NCI-H82 treated with DMSO at 0.1 percent for 48 hours (cell line): ENCODE data around the gene DMAC2.
"Not testable (repeated sequence)": the region's sequence is repeated elsewhere in the genome, so short reads cannot be mapped to it uniquely, and the experiment has no call there.

ENCODE experiments used
- DNase-seq: peaks from one replicate; lab custom pipeline; 2025; ENCODE audit not compliant: unreplicated experiment; lab: John Stamatoyannopoulos, UW

The DMAC2 gene

GRCh38 chr19:41439441-41440222 is at the start of gene DMAC2:
Gene DMAC2, minus strand, starts transcription at chr19:41439912. Its CDS starts 13 bp downstream, at chr19:41439899.
- peak; percentile 99 for DNase-seq

- not testable (repeated sequence) for DNase-seq
Observed at GRCh38 chr19:41486953-41487352, 47.2 kb upstream of the DMAC2 start.

GRCh38 chr19:41484822-41485221 is 45.1 kb upstream of the DMAC2 start:
- DNase-seq, result no peak

GRCh38 chr19:41480336-41480735 is 40.6 kb upstream of the DMAC2 start:
- DNase-seq, result no peak

- DNase-seq, result peak; percentile 1
Observed at GRCh38 chr19:41479757-41480191, 40.1 kb upstream of the DMAC2 start.

GRCh38 chr19:41478875-41479756 is 39.4 kb upstream of the DMAC2 start:
- no peak for DNase-seq

GRCh38 chr19:41478171-41478570 is 38.5 kb upstream of the DMAC2 start:
- DNase-seq, result no peak

GRCh38 chr19:41476583-41476982 is 36.9 kb upstream of the DMAC2 start:
- no peak for DNase-seq

GRCh38 chr19:41463257-41464256 is 23.8 kb upstream of the DMAC2 start:
- not testable (repeated sequence) for DNase-seq

- no peak for DNase-seq
Observed at GRCh38 chr19:41462497-41462896, 22.8 kb upstream of the DMAC2 start.

- no peak for DNase-seq
Observed at GRCh38 chr19:41457241-41457640, 17.5 kb upstream of the DMAC2 start.

GRCh38 chr19:41456342-41456918 is 16.7 kb upstream of the DMAC2 start:
- no peak for DNase-seq

- DNase-seq, result no peak
Observed at GRCh38 chr19:41455936-41456335, 16.2 kb upstream of the DMAC2 start.

GRCh38 chr19:41452584-41453275 is 13.0 kb upstream of the DMAC2 start:
- DNase-seq, result no peak

GRCh38 chr19:41449865-41450178 is 10.1 kb upstream of the DMAC2 start:
- DNase-seq, result no peak

GRCh38 chr19:41449079-41449864 is 9.6 kb upstream of the DMAC2 start:
- peak; percentile 52 for DNase-seq

- DNase-seq, result no peak
Observed at GRCh38 chr19:41447732-41448332, 8.1 kb upstream of the DMAC2 start.

- no peak for DNase-seq
Observed at GRCh38 chr19:41445575-41445974, 5.9 kb upstream of the DMAC2 start.
